IPS-20b (cell line): ENCODE measurements around the gene ITIH1.

ENCODE experiments used
- H3K27ac ChIP-seq: one replicate; pipeline ENCODE4 v1.5.1; 2013; ENCODE audit warnings: low read length
- H3K27me3 ChIP-seq: 2 replicates; pipeline ENCODE4 v1.6.1; 2013; ENCODE audit warnings: mild to moderate bottlenecking, low read length, inconsistent platforms; ENCODE audit not compliant: insufficient read depth
- H3K36me3 ChIP-seq: 2 replicates; pipeline ENCODE4 v1.6.1; 2013; ENCODE audit warnings: low read depth, mild to moderate bottlenecking, inconsistent platforms, low read length, moderate library complexity; ENCODE audit not compliant: insufficient read depth
- H3K4me1 ChIP-seq: 2 replicates; pipeline ENCODE4 v1.6.1; 2013; ENCODE audit warnings: mild to moderate bottlenecking, control low read depth, inconsistent platforms, low read length, moderate library complexity; ENCODE audit not compliant: insufficient read depth
- H3K4me3 ChIP-seq: 2 replicates; pipeline ENCODE4 v1.5.1; 2013; ENCODE audit warnings: mild to moderate bottlenecking, low read length, inconsistent platforms
- H3K9ac ChIP-seq: 2 replicates; pipeline ENCODE4 v1.6.1; 2013; ENCODE audit warnings: low read depth, mild to moderate bottlenecking, inconsistent platforms, low read length, moderate library complexity
- H3K9me3 ChIP-seq: 2 replicates; pipeline ENCODE4 v1.6.1; 2013; ENCODE audit warnings: mild to moderate bottlenecking, low read depth, low read length, inconsistent platforms; ENCODE audit not compliant: insufficient read depth

Gene ITIH1

GRCh38 chr3:52754373-52754772 is 23.0 kb upstream of the ITIH1 start:
- H3K4me3 ChIP-seq: no peak overlapping the region
- no peak overlapping the region for H3K9ac ChIP-seq
- H3K27me3 ChIP-seq: no peaks in the 10 kb centered on the region
- H3K36me3 ChIP-seq: peaks cover 87% of the 10 kb centered on the region
- H3K27ac ChIP-seq: no peak overlapping the region
- H3K4me1 ChIP-seq: no peaks in the 10 kb centered on the region
- H3K9me3 ChIP-seq: no peaks in the 10 kb centered on the region

- H3K9me3 ChIP-seq: no peaks in the 10 kb centered on the region
- peaks cover 85% of the 10 kb centered on the region for H3K36me3 ChIP-seq
- no peaks in the 10 kb centered on the region for H3K4me1 ChIP-seq
- H3K9ac ChIP-seq: no peak overlapping the region
- no peaks in the 10 kb centered on the region for H3K27me3 ChIP-seq
- H3K4me3 ChIP-seq: no peak overlapping the region
- H3K27ac ChIP-seq: no peak overlapping the region
Observed at GRCh38 chr3:52756141-52756540, 21.3 kb upstream of the ITIH1 start.

- Histone ChIP-seq H3K4me1 (no peaks in the 10 kb centered on the region), H3K27me3 (no peaks in the 10 kb centered on the region), H3K36me3 (peaks cover 83% of the 10 kb centered on the region), H3K27ac (no peak overlapping the region), H3K9me3 (no peaks in the 10 kb centered on the region), H3K4me3 (no peak overlapping the region), H3K9ac (no peak overlapping the region)
Observed at GRCh38 chr3:52763466-52763865, 13.9 kb upstream of the ITIH1 start.

- Histone ChIP-seq H3K4me1 (peaks cover 6% of the 10 kb centered on the region; the same call in 1 of the 2 replicates), H3K27ac (peak overlapping the region; percentile 40), H3K4me3 (peak overlapping the region; percentile 94), H3K27me3 (no peaks in the 10 kb centered on the region; the same call in 1 of the 2 replicates), H3K9me3 (no peaks in the 10 kb centered on the region), H3K36me3 (peaks cover 30% of the 10 kb centered on the region), H3K9ac (peak overlapping the region; percentile 99)
Observed at GRCh38 chr3:52769786-52770455, 7.5 kb upstream of the ITIH1 start.

- H3K4me3 ChIP-seq: peak within 1 kb of the TSS; percentile 94
- H3K4me1 ChIP-seq: peaks cover 6% of the 10 kb centered on the region; the same call in 1 of the 2 replicates
- H3K9me3 ChIP-seq: no peaks in the 10 kb centered on the region
- peak within 1 kb of the TSS; percentile 99 for H3K9ac ChIP-seq
- H3K36me3 ChIP-seq: peaks cover 22% of the 10 kb centered on the region
- H3K27me3 ChIP-seq: no peaks in the 10 kb centered on the region; the same call in 1 of the 2 replicates
- H3K27ac ChIP-seq: peak within 1 kb of the TSS; percentile 73
Observed at GRCh38 chr3:52770496-52771333, 6.7 kb upstream of the ITIH1 start, which contains the start of gene NEK4. Gene NEK4, minus strand, starts transcription at chr3:52770940. Its CDS starts 194 bp downstream, at chr3:52770746.

GRCh38 chr3:52771334-52771681 is 6.1 kb upstream of the ITIH1 start:
- H3K9me3 ChIP-seq: no peaks in the 10 kb centered on the region
- H3K9ac ChIP-seq: peak overlapping the region; percentile 99
- peaks cover 16% of the 10 kb centered on the region for H3K36me3 ChIP-seq
- H3K4me1 ChIP-seq: peaks cover 6% of the 10 kb centered on the region; the same call in 1 of the 2 replicates
- no peaks in the 10 kb centered on the region; the same call in 1 of the 2 replicates for H3K27me3 ChIP-seq
- H3K27ac ChIP-seq: peak overlapping the region; percentile 73
- peak overlapping the region; percentile 94 for H3K4me3 ChIP-seq

- H3K36me3 ChIP-seq: peaks cover 14% of the 10 kb centered on the region
- H3K27ac ChIP-seq: no peak overlapping the region
- no peaks in the 10 kb centered on the region for H3K9me3 ChIP-seq
- H3K9ac ChIP-seq: peak overlapping the region; percentile 99; the same call in 1 of the 2 replicates
- peaks cover 6% of the 10 kb centered on the region; the same call in 1 of the 2 replicates for H3K4me1 ChIP-seq
- H3K27me3 ChIP-seq: no peaks in the 10 kb centered on the region; the same call in 1 of the 2 replicates
- peak overlapping the region; percentile 94; the same call in 1 of the 2 replicates for H3K4me3 ChIP-seq
Observed at GRCh38 chr3:52771702-52772101, 5.7 kb upstream of the ITIH1 start.

- peaks cover 6% of the 10 kb centered on the region; the same call in 1 of the 2 replicates for H3K4me1 ChIP-seq
- no peaks in the 10 kb centered on the region; the same call in 1 of the 2 replicates for H3K27me3 ChIP-seq
- no peak overlapping the region for H3K9ac ChIP-seq
- no peaks in the 10 kb centered on the region; the same call in 1 of the 2 replicates for H3K36me3 ChIP-seq
- no peak overlapping the region for H3K27ac ChIP-seq
- H3K9me3 ChIP-seq: no peaks in the 10 kb centered on the region
- H3K4me3 ChIP-seq: no peak overlapping the region
Observed at GRCh38 chr3:52773361-52774065, 3.9 kb upstream of the ITIH1 start.

GRCh38 chr3:52774066-52774713 is 3.2 kb upstream of the ITIH1 start:
- no peak overlapping the region for H3K4me3 ChIP-seq
- H3K4me1 ChIP-seq: peaks cover 6% of the 10 kb centered on the region; the same call in 1 of the 2 replicates
- no peak overlapping the region for H3K27ac ChIP-seq
- H3K9me3 ChIP-seq: no peaks in the 10 kb centered on the region
- no peak overlapping the region for H3K9ac ChIP-seq
- no peaks in the 10 kb centered on the region; the same call in 1 of the 2 replicates for H3K27me3 ChIP-seq
- no peaks in the 10 kb centered on the region for H3K36me3 ChIP-seq

- Histone ChIP-seq H3K9me3 (no peaks in the 10 kb centered on the region), H3K27ac (no peak overlapping the region), H3K4me1 (no peaks in the 10 kb centered on the region), H3K4me3 (no peak overlapping the region), H3K36me3 (no peaks in the 10 kb centered on the region), H3K27me3 (no peaks in the 10 kb centered on the region; the same call in 1 of the 2 replicates), H3K9ac (no peak overlapping the region)
Observed at GRCh38 chr3:52774901-52775864, 2.2 kb upstream of the ITIH1 start.
